Eye (tissue), 1 donor: Measurements from ENCODE around the gene SIX2.
A peak's percentile ranks its signal among the peaks of the same experiment; 100 is the strongest.

Source experiments
- DNase-seq: peaks from one replicate; pipeline ENCODE4 v3.0.0-alpha.2; 2015

The SIX2 gene

DNA sequence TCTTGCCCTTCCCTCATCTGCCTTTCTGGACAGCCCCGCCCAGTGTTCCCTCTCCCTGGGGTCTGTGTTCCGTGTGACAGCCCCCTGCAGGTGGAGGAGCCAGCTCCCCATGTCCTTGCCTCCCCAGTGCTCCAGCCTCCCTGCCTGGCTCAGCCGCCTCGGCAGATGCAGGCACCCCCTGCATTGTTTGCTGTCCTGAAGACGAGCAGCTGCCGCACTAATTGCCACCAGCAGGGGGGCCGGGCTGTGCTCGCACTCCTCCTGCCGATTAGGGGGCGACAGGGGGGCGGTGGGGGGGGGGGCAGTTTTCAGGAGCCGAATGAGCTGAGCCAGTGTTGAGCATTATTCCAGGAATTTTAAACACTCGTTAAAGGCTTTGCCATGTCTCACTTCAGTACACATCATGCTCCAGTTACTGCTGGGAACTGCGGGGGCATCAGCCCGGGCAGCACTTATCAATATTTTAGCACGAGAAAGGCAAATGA, 44.5 kb downstream of the SIX2 start:
- DNase-seq = peak; percentile 91

DNA sequence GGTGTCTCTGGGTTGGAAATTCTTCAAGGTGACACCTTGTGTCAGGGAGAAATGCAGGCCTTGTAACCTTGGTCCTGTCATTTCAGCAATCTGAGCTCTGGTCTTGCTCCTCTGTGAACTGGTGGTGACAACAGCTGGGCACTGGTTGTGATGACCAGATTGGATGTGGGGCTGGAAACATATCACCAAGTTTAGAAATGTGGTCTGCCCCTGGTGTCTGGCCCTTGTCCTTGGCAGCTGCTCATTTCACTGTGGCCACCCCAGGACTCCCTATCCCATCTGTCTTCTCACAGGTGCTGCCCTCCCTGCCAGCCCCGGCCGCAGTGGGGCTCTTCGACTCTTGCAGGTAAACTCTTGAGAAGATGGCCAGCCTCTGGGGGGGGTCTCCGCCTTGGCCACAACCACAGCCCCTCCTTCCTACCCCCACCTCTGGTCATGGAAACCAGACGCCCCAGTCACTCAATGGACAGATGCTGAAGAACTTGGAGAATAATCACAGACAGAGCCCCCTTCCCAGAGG, 47.0 kb downstream of the SIX2 start:
- DNase-seq = no peak

DNA sequence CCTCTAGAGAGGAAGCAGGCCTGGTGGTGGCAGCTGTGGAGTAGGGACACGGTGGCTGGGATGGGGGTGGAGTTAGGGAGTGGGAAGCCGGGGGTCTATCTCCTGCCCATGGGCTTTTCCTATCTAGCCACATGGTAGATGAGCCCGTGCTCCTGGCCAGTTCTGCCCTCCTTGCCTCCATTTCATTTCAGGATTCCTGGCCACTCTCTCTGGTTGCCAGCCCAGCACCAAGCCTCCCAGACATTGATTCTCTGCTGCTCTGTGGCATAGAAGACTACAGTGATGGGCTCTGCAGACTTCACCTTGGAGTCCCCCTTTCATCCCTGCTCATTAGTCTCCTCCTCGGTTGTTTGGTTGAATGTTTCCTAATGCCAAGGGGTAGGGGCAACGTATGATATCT, 48.4 kb downstream of the SIX2 start:
- DNase-seq = no peak

DNA sequence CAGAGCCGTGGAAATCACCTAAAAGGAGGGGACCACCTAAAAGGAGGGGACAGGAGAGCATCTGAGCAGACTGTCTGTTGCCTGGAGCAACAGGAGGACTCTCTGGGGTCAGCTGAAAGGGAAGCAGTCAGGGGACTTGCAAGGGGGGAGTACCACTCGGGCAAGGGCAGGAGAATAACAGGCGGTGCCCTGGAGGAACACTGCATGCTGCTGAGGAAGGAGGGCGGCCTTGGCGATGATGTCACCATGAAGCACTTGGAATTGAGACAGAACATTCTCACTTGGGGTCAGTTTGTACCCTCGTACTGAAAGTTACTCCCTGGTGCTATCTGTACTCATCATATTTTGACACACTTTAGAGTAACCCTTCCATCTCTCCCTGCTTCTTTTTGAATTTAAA, 49.4 kb downstream of the SIX2 start:
- peak; percentile 61 for DNase-seq

DNA sequence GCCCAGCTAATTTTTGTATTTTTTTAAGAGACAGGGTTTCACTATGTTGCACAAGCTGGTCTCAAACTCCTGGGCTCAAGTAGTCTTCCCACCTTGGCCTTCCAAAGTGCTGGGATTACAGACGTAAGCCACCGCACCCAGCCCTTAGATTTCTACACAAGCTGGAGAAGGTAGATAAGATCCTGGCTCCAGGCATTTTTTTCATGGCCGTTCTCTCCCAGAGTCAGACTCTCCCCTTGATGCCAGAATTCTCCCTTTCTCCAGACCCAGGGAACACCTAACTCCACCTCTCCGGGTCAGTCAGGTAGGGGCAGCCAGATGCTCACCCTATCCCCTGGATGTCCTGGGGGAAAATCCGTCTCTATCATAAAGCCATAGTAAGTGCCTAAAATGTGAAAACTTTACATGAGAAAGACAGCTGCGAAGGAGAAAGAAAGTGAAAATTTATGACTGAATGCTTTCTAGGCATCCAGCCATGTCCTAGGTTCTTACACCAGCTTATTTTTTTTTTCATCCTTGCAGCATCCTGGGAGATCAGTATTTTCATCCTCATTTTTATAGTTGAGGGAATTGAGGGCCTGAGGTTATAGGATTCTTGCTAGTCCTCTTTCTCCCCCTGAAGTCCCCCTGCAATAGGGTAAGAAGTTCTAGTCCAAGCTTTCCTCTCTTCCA, 51.5 kb downstream of the SIX2 start:
- DNase-seq = no peak

DNA sequence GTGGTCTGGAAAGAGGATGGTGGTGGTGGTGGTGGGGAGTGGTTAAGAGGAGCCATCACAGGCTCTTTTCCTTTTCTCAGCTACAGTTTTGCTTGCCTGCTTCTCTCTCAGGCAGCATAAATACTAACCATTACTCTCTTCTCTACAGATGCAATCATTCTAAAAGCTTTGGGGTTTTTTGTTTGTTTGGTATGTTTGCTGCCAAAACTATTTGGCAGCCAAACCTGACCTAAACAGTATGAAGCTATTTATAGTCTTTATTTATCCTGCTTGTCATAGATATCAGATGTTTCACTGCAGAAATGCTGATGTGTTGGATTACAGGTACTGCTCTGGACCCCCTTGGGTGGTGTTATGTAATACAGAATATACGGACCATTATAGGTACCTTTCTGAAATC, 52.4 kb downstream of the SIX2 start:
- DNase-seq = no peak

DNA sequence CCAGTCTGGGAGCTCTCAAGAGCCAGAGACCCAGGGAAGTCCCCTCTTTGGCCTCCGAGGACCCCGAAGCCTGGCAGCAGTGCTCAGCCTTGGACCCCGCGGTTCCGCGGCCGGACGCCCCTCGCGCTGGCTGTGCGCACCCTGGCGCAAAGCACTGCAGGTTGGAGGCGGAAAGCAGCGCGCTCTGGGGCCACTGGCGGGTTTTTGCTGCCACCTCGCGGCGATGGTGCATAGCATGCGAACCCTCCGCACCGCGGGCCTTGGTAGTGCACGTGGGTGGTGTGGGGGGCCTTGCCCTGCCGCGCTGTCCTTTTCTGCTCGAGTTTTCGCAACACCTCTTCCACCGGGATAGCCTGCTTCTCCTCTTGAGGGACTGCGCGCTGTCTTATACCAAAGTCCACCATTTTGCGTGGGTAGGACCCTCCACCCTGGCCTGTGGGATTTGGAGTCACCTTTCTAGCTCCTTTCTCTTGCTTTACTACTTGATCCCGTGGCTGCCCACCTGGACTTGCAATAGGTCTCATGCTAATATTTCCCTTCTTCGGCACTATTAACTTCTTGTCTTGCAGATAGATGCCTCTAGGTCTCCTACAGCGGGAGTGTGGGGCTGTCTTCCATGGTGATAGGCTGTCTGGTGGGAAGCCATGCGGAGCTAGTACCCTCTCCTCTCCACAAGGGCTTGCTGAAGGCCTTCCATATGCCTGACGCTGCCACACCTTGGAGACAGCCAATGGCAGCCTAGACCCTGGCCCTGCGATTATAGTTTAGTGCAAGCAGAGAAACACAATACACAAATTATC, 53.5 kb downstream of the SIX2 start:
- DNase-seq = peak; percentile 95
